ENCODE data around the gene TMEM242.

TMEM242 gene

DNA sequence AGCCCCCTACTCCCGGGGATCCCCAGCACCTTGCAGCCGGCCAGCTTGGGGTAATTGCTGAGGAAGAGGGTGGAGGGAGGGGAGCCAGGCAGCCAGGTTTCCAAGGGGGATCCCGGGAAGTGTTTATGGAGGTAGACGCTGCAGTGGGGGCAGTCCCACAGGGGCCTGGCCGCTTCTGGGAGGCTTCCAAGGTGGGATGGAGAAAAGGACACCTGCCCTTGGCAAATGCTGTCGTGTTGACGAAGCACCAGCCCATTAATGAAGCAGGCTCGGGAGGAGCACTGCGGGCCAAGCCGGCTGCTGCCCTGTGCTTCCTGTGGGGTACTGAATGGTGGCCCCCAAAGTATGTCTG lies 82.4 kb downstream of the TMEM242 start:
- intact Hi-C loops (cut with DNase I): no loop called here
- no peak for DNase-seq

DNA sequence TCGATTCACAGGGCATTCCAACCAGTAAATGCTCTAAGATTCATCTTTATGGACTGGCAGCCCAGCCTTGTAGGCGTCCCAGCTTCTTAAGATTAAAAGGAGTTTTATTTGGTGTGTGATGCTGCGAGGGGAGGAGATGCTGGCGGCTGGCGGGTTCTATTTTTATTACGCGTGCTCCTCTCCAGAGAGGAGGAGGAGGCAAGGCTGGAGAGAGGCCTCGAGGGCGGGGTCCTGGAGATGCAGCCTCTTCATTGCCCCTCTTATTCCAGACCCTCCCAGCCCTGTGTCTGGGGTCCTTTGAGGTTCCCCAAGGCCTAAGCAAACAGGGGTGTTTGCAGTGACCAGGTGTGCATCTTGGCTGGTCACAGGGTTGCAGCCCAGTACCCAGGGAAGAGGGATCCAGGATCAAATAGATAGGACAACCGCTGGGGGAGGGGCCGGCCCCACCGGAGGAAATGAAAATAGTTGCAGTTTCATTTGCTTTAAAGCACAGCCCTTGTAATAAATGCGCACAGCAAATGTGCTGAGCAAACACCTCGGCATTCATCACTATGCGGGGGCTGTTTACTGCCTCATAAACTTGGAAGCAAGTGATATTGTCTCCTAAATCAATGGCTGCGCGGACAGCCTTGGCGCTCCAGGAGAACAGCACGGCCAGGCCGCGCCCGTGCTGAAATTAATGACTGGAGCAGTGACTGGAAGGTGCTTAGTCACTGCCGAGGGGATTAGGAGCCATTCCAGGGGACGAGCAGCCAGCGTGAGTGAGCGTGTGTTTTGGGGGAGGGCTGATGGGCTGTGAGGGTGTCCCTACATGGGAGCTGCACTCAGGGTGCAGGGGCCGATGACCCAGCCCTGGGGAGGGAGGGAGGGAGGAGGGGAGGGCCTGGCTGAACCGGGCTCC lies 83.0 kb downstream of the TMEM242 start:
- intact Hi-C loops (cut with DNase I): no loop called here
- DNase-seq: peak in 30 of 42 donors; percentile 30 to 82 (median 49)

- intact Hi-C loops (cut with DNase I): no loop called here
- DNase-seq: no peak
Measured at GRCh38 chr6:157239671-157240058, 83.7 kb downstream of the TMEM242 start.
